HCT116 (cell line): ENCODE data around the gene HOXC13. TPM values are rescaled to one million over a fixed set of nuclear protein-coding genes. Genes with fewer than 3 reads are reported as not detected.

ENCODE experiments used
- ATAC-seq: fragments of 200-7000 bp; cut with Tn5 transposase; 2 replicates; pipeline ENCODE4 v1.9.1; 2020; ENCODE audit warnings: mild to moderate bottlenecking, moderate library complexity
- BruUV-seq: library from RNA; stranded (reverse); fragments of 400-500 nt; replicated peaks from 2 replicates; lab custom pipeline; 2021; lab: Mats Ljungman, UMichigan
- CTCF ChIA-PET: fragments of 300-600 bp; sonication (Branson Sonifier 250); formaldehyde crosslinking; loops from one replicate; lab custom pipeline; 2021; ENCODE audit warnings: antibody characterized with exemption; lab: Charles Lee
- POLR2A ChIA-PET: fragments of 300-600, 350-600 bp; sonication (Branson Sonifier 250); formaldehyde crosslinking; loops from one replicate; lab custom pipeline; 2021; ENCODE audit warnings: antibody characterized with exemption; lab: Charles Lee
- RAD21 ChIA-PET, 2 experiments: fragments of 300-600 bp; sonication (Branson Sonifier 250); formaldehyde crosslinking; loops; one replicate each; lab custom pipeline; 2023; ENCODE audit warnings: low total read pairs in 2 of 2; ENCODE audit not compliant: uncharacterized antibody in 2 of 2, unreplicated experiment in 2 of 2, low non-redundant PET in 1 of 2; lab: Charles Lee
- DNase-seq: peaks from one replicate; pipeline ENCODE4 v3.0.0-alpha.2; 2010; ENCODE audit warnings: low read depth, low spot score
- H2AFZ ChIP-seq: fragments of 200-600 bp; shearing (Covaris generic), sonication (generic); 2 replicates; pipeline ENCODE4 v1.6.1; 2017; ENCODE audit warnings: low read depth, mixed run types, mixed read lengths, antibody characterized with exemption, low read length; ENCODE audit not compliant: poor library complexity, severe bottlenecking
- H3K27ac ChIP-seq: 2 replicates; pipeline ENCODE4 v1.5.1; 2012; ENCODE audit warnings: low read depth, low read length
- H3K27me3 ChIP-seq: fragments of 200-600 bp; sonication (generic); 2 replicates; pipeline ENCODE4 v1.6.1; 2016; ENCODE audit warnings: mixed run types, low read length, mixed read lengths; ENCODE audit not compliant: insufficient read depth
- H3K36me3 ChIP-seq, 2 experiments: fragments of 200-500 bp in 1 of 2; fragments of 200-600 bp in 1 of 2; sonication (Bioruptor generic) in 1 of 2; sonication (generic) in 1 of 2; 2 replicates each; pipeline versions ENCODE4 v1.5.1 to v1.6.1; 2014 to 2016; ENCODE audit warnings: low read length in 2 of 2, inconsistent platforms in 1 of 2, mixed read lengths in 1 of 2, mixed run types in 1 of 2; ENCODE audit not compliant: insufficient read depth in 2 of 2, control insufficient read depth in 1 of 2
- H3K4me1 ChIP-seq, 2 experiments: fragments of 200-600 bp in 1 of 2; sonication (generic) in 1 of 2; 2 replicates each; pipeline versions ENCODE4 v1.5.1 to v1.6.1; 2012 to 2017; ENCODE audit warnings: low read length in 2 of 2, inconsistent platforms in 1 of 2, mild to moderate bottlenecking in 1 of 2, mixed read lengths in 1 of 2, mixed run types in 1 of 2, moderate library complexity in 1 of 2; ENCODE audit not compliant: insufficient read depth in 2 of 2, control insufficient read depth in 1 of 2
- H3K4me2 ChIP-seq: fragments of 200-600 bp; sonication (generic); 2 replicates; pipeline ENCODE4 v1.6.1; 2017; ENCODE audit warnings: mixed run types, low read length, mixed read lengths
- H3K4me3 ChIP-seq, 2 experiments: fragments of 200-600 bp in 1 of 2; sonication (generic) in 1 of 2; replicated peaks in 1 of 2; 2 replicates each; pipeline ENCODE4 v1.5.1; 2011 to 2016; ENCODE audit warnings: low read length in 2 of 2, control low read depth in 1 of 2, low read depth in 1 of 2, mild to moderate bottlenecking in 1 of 2, mixed read lengths in 1 of 2, mixed run types in 1 of 2
- H3K79me2 ChIP-seq: fragments of 200-600 bp; sonication (generic); 2 replicates; pipeline ENCODE4 v1.6.1; 2017; ENCODE audit warnings: mild to moderate bottlenecking, mixed run types, low read length, moderate library complexity, mixed read lengths; ENCODE audit not compliant: insufficient read depth
- H3K9ac ChIP-seq: fragments of 200-600 bp; sonication (generic); 2 replicates; pipeline ENCODE4 v1.6.1; 2016; ENCODE audit warnings: low read length, mixed read lengths
- H3K9me2 ChIP-seq: fragments of 200-600 bp; sonication (generic), shearing (Covaris generic); 2 replicates; pipeline ENCODE4 v1.6.1; 2017; ENCODE audit warnings: mixed run types, mild to moderate bottlenecking, moderate library complexity; ENCODE audit not compliant: insufficient read depth
- H3K9me3 ChIP-seq, 2 experiments: fragments of 200-500 bp in 1 of 2; fragments of 200-600 bp in 1 of 2; sonication (Bioruptor generic) in 1 of 2; sonication (generic) in 1 of 2; 2 replicates each; pipeline ENCODE4 v1.6.1; 2014 to 2017; ENCODE audit warnings: low read length in 2 of 2, mixed read lengths in 2 of 2, inconsistent platforms in 1 of 2, low read depth in 1 of 2, mild to moderate bottlenecking in 1 of 2, mixed run types in 1 of 2, moderate library complexity in 1 of 2; ENCODE audit not compliant: control insufficient read depth in 1 of 2, insufficient read depth in 1 of 2
- H4K20me1 ChIP-seq: fragments of 200-600 bp; sonication (generic), shearing (Covaris generic); 2 replicates; pipeline ENCODE4 v1.6.1; 2017; ENCODE audit warnings: mixed run types, mild to moderate bottlenecking, moderate library complexity; ENCODE audit not compliant: insufficient read depth
- CBX3 ChIP-seq: IDR thresholded peaks from 2 replicates; pipeline ENCODE4 v1.6.1; 2012; ENCODE audit warnings: low read depth
- CTCF ChIP-seq, 3 experiments: fragments of 200-600 bp in 1 of 3; sonication (generic) in 1 of 3; IDR thresholded peaks in 2 of 3; conservative IDR thresholded peaks in 1 of 3; 2 replicates each; pipeline ENCODE4 v1.5.1; 2012 to 2017; ENCODE audit warnings: low read depth in 2 of 3, low read length in 2 of 3, antibody characterized with exemption in 1 of 3, borderline replicate concordance in 1 of 3, control low read depth in 1 of 3, mild to moderate bottlenecking in 1 of 3, mixed read lengths in 1 of 3, mixed run types in 1 of 3, moderate library complexity in 1 of 3; ENCODE audit not compliant: insufficient read depth in 1 of 3
- EGR1 ChIP-seq: IDR thresholded peaks from 2 replicates; pipeline ENCODE4 v1.6.1; 2012; ENCODE audit warnings: low read depth
- ELF1 ChIP-seq: IDR thresholded peaks from 2 replicates; pipeline ENCODE4 v1.6.1; 2012; ENCODE audit warnings: low read depth, borderline replicate concordance
- EZH2 ChIP-seq: fragments of 200-600 bp; sonication (generic); IDR thresholded peaks from 2 replicates; pipeline ENCODE4 v1.6.1; 2017; ENCODE audit warnings: antibody characterized with exemption, mixed run types
- EZH2phosphoT487 ChIP-seq: fragments of 200-600 bp; IDR thresholded peaks from 2 replicates; pipeline ENCODE4 v1.6.1; 2018; ENCODE audit warnings: antibody characterized with exemption, borderline replicate concordance
- JUND ChIP-seq: IDR thresholded peaks from 2 replicates; pipeline ENCODE4 v1.6.1; 2012
- MAX ChIP-seq: IDR thresholded peaks from 2 replicates; pipeline ENCODE4 v1.6.1; 2012
- POLR2A ChIP-seq: IDR thresholded peaks from 2 replicates; pipeline ENCODE4 v1.7.0; 2011; ENCODE audit warnings: borderline replicate concordance; ENCODE audit not compliant: insufficient read depth, insufficient read length; ENCODE audit errors: extremely low read depth
- POLR2AphosphoS5 ChIP-seq: IDR thresholded peaks from 2 replicates; pipeline ENCODE4 v1.6.1; 2011; ENCODE audit warnings: mild to moderate bottlenecking, low read depth, low read length, moderate library complexity
- RAD21 ChIP-seq: IDR thresholded peaks from 2 replicates; pipeline ENCODE4 v1.6.1; 2012; ENCODE audit warnings: low read depth, mild to moderate bottlenecking
- REST ChIP-seq: IDR thresholded peaks from 2 replicates; pipeline ENCODE4 v1.6.1; 2012; ENCODE audit warnings: low read depth
- SIN3A ChIP-seq: IDR thresholded peaks from 2 replicates; pipeline ENCODE4 v1.6.1; 2012; ENCODE audit warnings: low read depth
- SP1 ChIP-seq: IDR thresholded peaks from 2 replicates; pipeline ENCODE4 v1.6.1; 2012; ENCODE audit warnings: low read depth
- SRF ChIP-seq: IDR thresholded peaks from 2 replicates; pipeline ENCODE4 v1.6.1; 2012; ENCODE audit warnings: low read depth
- YY1 ChIP-seq: IDR thresholded peaks from 2 replicates; pipeline ENCODE4 v1.6.1; 2011; ENCODE audit warnings: low read length, low read depth, moderate library complexity, mild to moderate bottlenecking; ENCODE audit not compliant: insufficient replicate concordance; ENCODE audit errors: extremely low read depth
- ZFX ChIP-seq: fragments of 450-650 bp; IDR thresholded peaks from 2 replicates; pipeline ENCODE4 v1.6.1; 2017
- ZNF274 ChIP-seq: fragments of 200-500 bp; sonication (Bioruptor generic); IDR thresholded peaks from 2 replicates; pipeline ENCODE4 v1.6.1; 2014; ENCODE audit warnings: mild to moderate bottlenecking, low read depth, low read length, inconsistent platforms
- intact Hi-C: fragments of 100-400 bp; cut with micrococcal nuclease; formaldehyde crosslinking; loops from 2 replicates; pipeline ENCODE4 v1.10.0; 2022
- total RNA-seq: library from RNA; stranded (reverse); gene quantifications from one replicate; pipeline ENCODE4 v1.2.1, GENCODE V29; 2021; ENCODE audit not compliant: unreplicated experiment
- TF ChIP-seq, protein P1 (sequence below): IDR thresholded peaks from 2 replicates; pipeline ENCODE4 v1.6.1; 2011; ENCODE audit warnings: mild to moderate bottlenecking, low read length, moderate library complexity; ENCODE audit not compliant: insufficient replicate concordance; ENCODE audit errors: extremely low read depth
- TF ChIP-seq, protein P2 (sequence below): IDR thresholded peaks from 2 replicates; pipeline ENCODE4 v1.6.1; 2012

HOXC13 gene
- total RNA-seq, 1 experiment from 2014 or later, result 3.8 TPM

DNA sequence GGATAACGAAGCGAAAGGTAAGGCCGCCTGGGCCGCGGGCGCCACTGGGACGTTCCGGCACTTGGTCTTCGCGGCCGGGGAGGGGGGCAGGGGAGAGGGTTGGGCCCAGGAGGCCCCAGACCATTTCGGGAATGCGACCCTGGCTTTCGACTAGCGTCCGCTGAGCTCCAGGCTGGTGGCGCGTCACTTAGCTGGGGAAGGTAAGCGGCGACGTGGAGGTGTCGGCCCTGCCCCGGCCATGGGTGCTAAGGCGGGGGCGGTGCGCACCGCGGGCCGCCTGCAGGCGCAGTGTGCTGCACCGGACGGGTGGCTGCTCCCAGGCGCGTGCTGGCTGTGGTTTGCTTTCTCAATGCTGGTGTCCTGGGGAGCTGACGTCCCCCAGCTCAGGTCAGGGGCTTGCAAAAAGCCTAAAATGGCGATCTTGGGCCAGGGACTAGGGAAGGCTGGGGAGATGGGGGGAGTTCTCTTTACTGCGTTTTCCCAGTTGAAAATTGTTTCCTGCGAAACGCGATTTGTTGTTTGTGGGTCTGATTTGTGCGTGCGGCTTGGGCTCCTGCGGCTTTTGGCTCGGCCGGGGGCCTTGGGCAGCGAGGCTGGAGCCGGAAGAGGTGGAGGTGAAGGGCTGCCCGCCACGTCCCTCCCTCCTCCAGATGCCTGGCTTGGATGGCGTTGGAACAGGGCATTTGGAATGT, 47.5 kb downstream of the HOXC13 start:
- Histone ChIP-seq H4K20me1 (no peaks in the 10 kb centered on the region), H3K27ac (no peak overlapping the region), H3K4me2 (no peak overlapping the region), H3K4me1 (peaks cover 4 to 17% of the 10 kb centered on the region in 2 experiments), H3K4me3 (no peak overlapping the region), H3K9me2 (no peaks in the 10 kb centered on the region), H3K79me2 (no peaks in the 10 kb centered on the region), H3K9me3 (no peaks in the 10 kb centered on the region), H3K9ac (no peak overlapping the region), H3K36me3 (no peaks in the 10 kb centered on the region), H3K27me3 (no peaks in the 10 kb centered on the region), H2AFZ (no peak overlapping the region)
- BruUV-seq, result TSS peak; percentile 32
- ATAC-seq, result no peak
- ChIA-PET POLR2A (interaction anchor here (1.0 kb wide), 1 partner anchor 9 kb away, joined by 3 read pairs; no protein-coding TSS in a partner anchor), RAD21 (no interaction called here), CTCF (interaction anchor here (1.0 to 5.7 kb wide), 6 partner anchors 18 to 229 kb away, joined by 3 to 35 read pairs (median 6); no protein-coding TSS in a partner anchor)
- TF ChIP-seq RAD21 (no peak), ZNF274 (no peak), JUND (no peak), EZH2phosphoT487 (no peak), POLR2A (no peak), ZFX (no peak), SP1 (no peak), POLR2AphosphoS5 (no peak), SIN3A (no peak), SRF (no peak), CBX3 (no peak), CTCF (IDR thresholded peaks at IDR 0.05 in 2 of 3, conservative IDR thresholded peaks at IDR 0.05 in 1 of 3; ENCODE audit: borderline replicate concordance in 1 of 3, insufficient read depth in 1 of 3, low read depth in 2 of 3, low read length in 2 of 3) (no peak), REST (no peak), YY1 (no peak), EGR1 (no peak), EZH2 (no peak), ELF1 (no peak), MAX (no peak)
- TF ChIP-seq, protein P1, sequence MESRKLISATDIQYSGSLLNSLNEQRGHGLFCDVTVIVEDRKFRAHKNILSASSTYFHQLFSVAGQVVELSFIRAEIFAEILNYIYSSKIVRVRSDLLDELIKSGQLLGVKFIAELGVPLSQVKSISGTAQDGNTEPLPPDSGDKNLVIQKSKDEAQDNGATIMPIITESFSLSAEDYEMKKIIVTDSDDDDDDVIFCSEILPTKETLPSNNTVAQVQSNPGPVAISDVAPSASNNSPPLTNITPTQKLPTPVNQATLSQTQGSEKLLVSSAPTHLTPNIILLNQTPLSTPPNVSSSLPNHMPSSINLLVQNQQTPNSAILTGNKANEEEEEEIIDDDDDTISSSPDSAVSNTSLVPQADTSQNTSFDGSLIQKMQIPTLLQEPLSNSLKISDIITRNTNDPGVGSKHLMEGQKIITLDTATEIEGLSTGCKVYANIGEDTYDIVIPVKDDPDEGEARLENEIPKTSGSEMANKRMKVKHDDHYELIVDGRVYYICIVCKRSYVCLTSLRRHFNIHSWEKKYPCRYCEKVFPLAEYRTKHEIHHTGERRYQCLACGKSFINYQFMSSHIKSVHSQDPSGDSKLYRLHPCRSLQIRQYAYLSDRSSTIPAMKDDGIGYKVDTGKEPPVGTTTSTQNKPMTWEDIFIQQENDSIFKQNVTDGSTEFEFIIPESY, result no peak
- TF ChIP-seq, protein P2, sequence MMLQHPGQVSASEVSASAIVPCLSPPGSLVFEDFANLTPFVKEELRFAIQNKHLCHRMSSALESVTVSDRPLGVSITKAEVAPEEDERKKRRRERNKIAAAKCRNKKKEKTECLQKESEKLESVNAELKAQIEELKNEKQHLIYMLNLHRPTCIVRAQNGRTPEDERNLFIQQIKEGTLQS, result no peak
- no peak for DNase-seq
- intact Hi-C loops, result loop anchor here (2.0 to 5.0 kb wide), 3 partner anchors 215 to 229 kb away; no protein-coding TSS in a partner anchor
